Parathyroid adenoma (tissue), 2 donors: Measurements from ENCODE around the gene PDIA5.
A peak's percentile ranks its signal among the peaks of the same experiment; 100 is the strongest.

Experiments
- H2AFZ ChIP-seq: fragments of 300-600 bp; sonication (generic); one replicate; pipeline ENCODE4 v1.7.0; 2017; ENCODE audit warnings: antibody characterized with exemption, mild to moderate bottlenecking
- H3K27ac ChIP-seq: fragments of 300-600 bp; sonication (generic); one replicate; pipeline ENCODE4 v1.7.0; 2017
- H3K27me3 ChIP-seq: fragments of 300-600 bp; sonication (generic); one replicate; pipeline ENCODE4 v1.7.0; 2017; ENCODE audit warnings: low read length; ENCODE audit not compliant: control insufficient read depth, insufficient read depth
- H3K36me3 ChIP-seq: fragments of 300-600 bp; sonication (generic); one replicate; pipeline ENCODE4 v1.7.0; 2017; ENCODE audit warnings: low read length; ENCODE audit not compliant: control insufficient read depth, insufficient read depth
- H3K4me1 ChIP-seq: fragments of 300-600 bp; sonication (generic); one replicate; pipeline ENCODE4 v1.7.0; 2017; ENCODE audit warnings: control low read depth
- H3K4me2 ChIP-seq: fragments of 300-600 bp; sonication (generic); one replicate; pipeline ENCODE4 v1.7.0; 2017; ENCODE audit warnings: low read length
- H3K4me3 ChIP-seq: fragments of 300-600 bp; sonication (generic); one replicate; pipeline ENCODE4 v1.7.0; 2017; ENCODE audit warnings: low read depth, low read length
- H3K79me2 ChIP-seq: fragments of 300-600 bp; sonication (generic); one replicate; pipeline ENCODE4 v1.7.0; 2017; ENCODE audit warnings: control low read depth
- H3K9ac ChIP-seq: fragments of 300-600 bp; sonication (generic); one replicate; pipeline ENCODE4 v1.7.0; 2017; ENCODE audit warnings: mild to moderate bottlenecking
- H3K9me3 ChIP-seq: fragments of 300-600 bp; sonication (generic); one replicate; pipeline ENCODE4 v1.7.0; 2017; ENCODE audit warnings: low read length; ENCODE audit not compliant: control insufficient read depth
- TF ChIP-seq, protein P1 (sequence below): fragments of 300-600 bp; sonication (generic); IDR thresholded peaks from one replicate; pipeline ENCODE4 v1.7.0; 2017; ENCODE audit warnings: antibody characterized with exemption, mild to moderate bottlenecking
- donor health status: primary hyperparathyroidism.

Gene PDIA5

DNA sequence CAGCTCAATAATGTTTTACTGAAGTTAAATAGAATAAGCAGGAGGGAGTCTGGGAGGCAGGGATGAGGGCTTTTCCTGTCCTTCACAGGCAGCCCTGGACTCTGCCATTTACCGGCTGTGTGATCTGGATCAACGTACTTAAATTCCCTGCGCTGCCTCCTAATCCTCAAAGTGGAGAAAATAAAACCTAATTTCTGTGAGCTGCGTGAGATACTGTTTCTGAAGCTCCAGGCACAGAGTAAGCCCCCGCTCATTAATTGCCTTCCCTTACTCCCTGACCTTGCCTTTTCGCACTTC is 278 bp upstream of the PDIA5 start:
- no peak overlapping the region for H3K9ac ChIP-seq
- TF ChIP-seq, protein P1, sequence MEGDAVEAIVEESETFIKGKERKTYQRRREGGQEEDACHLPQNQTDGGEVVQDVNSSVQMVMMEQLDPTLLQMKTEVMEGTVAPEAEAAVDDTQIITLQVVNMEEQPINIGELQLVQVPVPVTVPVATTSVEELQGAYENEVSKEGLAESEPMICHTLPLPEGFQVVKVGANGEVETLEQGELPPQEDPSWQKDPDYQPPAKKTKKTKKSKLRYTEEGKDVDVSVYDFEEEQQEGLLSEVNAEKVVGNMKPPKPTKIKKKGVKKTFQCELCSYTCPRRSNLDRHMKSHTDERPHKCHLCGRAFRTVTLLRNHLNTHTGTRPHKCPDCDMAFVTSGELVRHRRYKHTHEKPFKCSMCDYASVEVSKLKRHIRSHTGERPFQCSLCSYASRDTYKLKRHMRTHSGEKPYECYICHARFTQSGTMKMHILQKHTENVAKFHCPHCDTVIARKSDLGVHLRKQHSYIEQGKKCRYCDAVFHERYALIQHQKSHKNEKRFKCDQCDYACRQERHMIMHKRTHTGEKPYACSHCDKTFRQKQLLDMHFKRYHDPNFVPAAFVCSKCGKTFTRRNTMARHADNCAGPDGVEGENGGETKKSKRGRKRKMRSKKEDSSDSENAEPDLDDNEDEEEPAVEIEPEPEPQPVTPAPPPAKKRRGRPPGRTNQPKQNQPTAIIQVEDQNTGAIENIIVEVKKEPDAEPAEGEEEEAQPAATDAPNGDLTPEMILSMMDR = no peak
- peaks cover 10% of the 10 kb centered on the region for H3K79me2 ChIP-seq
- peak overlapping the region; percentile 74 for H3K4me3 ChIP-seq
- peaks cover 1% of the 10 kb centered on the region for H3K4me1 ChIP-seq
- H2AFZ ChIP-seq = peak overlapping the region; percentile 92
- no peaks in the 10 kb centered on the region for H3K9me3 ChIP-seq
- H3K27me3 ChIP-seq = no peaks in the 10 kb centered on the region
- peak overlapping the region; percentile 65 for H3K4me2 ChIP-seq
- peak overlapping the region; percentile 52 for H3K27ac ChIP-seq
- H3K36me3 ChIP-seq = no peaks in the 10 kb centered on the region

DNA sequence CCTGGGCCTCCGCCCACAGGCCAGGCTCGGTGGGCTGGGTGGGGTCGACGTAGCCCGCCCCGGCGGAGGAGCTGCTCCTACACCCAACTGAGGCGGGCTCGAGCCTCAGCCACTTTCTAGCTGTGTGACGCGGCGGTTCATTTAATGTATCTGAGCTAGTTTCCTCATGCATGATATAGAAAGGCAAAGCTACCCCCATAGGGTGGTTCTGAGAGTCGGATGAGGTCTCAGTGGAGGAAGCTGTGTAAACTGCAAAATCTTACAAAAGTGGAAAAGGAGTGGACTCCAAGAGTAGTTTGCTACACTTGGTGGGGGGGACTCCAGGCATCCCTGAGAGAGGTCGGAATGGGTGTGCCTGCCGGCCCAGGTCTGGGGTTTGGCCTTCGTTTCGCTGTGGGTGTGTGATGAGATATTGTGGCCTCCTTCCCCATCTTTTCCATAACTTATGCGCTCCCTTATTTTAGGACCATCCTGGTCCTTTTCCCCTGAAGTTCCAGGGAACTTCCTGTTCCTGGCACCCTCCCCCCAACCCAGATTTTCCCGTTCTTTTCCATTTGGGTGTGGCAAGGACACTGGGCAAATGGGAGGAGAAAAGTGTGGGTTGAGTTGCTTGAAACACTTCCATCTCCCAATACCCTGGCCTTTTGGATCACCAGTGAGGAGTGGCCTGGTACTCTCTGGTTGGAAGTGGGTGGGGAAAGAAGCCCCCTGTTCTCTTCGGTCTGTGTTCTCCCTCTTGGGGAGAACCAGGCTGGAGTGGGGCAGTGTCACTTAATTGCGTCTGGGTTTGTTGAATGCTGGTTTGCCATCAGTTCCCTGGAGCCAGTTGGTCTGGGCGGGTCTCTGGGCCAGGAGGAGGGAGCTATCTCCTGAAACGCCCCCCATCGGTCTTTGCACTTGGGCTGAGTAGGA is 1.1 kb downstream of the PDIA5 start:
- H3K27ac ChIP-seq = no peak overlapping the region
- no peaks in the 10 kb centered on the region for H3K27me3 ChIP-seq
- peaks cover 7% of the 10 kb centered on the region for H3K4me1 ChIP-seq

DNA sequence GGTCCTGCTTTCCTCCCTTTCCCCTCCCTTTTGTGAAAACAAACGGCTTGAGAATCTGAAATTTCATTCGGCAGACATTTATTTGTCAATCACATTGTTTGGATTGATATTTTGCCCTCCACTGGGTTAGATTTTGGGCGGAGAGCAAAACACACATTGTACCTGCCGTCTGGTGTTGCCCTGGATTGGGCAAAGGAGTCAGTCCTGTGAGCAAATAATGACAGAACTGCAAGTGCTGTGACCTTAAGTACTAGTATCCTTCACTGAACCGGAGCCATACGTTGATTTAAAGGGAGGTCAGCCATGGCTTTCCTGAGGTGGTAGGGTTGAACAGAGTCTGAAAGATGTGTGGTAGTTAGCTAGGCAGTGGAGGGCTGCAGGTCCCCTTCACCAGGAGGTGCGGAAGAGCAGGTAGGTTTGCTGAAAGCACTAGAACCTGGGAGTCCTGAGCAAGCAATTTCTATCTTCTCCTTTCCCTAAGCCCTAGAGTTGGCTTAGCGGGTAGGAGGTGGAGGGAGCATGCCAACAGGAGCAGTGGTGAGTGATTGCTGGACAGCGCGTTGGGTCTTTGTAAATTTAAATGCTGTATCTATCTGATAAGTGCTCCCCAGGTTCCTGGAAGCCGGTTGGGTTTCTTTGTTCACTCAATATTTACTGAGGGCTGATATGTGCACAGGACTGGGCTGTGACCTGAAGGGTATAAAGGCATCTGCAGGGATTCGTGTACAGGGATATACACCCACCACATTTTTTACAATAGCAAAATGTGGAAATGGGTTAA is 2.0 kb downstream of the PDIA5 start:
- peak overlapping the region; percentile 75 for H3K4me2 ChIP-seq

More for the DNA sequence above, 1.1 kb downstream of the PDIA5 start:
- peaks cover 10% of the 10 kb centered on the region for H3K79me2 ChIP-seq
- peak overlapping the region; percentile 75 for H3K4me2 ChIP-seq
- peak overlapping the region; percentile 92 for H2AFZ ChIP-seq
- H3K9me3 ChIP-seq = no peaks in the 10 kb centered on the region
- H3K4me3 ChIP-seq = peak overlapping the region; percentile 74
- no peaks in the 10 kb centered on the region for H3K36me3 ChIP-seq
- TF ChIP-seq, protein P1 = no peak
- peak overlapping the region; percentile 41 for H3K9ac ChIP-seq

DNA sequence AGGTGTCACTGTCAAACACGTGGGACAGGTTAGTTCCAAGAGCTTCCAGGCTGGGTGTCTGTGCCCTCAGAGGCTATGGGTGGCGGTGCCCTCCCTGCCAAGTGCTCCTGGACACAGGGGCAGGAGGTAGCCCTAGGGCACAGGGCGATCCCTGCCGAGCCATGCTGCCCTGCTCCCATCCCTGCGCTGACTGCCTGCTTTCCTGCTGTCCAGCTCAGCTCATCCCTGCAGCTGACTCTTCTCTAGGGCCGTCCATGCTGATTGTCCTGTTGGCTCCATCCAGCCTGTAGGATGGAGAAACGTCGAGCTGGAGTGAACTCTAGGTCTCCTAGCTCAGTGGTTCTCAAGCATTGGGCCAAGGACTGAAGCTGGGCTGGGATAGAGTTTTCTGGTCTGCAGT is 3.7 kb downstream of the PDIA5 start:
- no peak overlapping the region for H3K27ac ChIP-seq
- no peaks in the 10 kb centered on the region for H3K36me3 ChIP-seq
- no peaks in the 10 kb centered on the region for H3K27me3 ChIP-seq
- TF ChIP-seq, protein P1 = no peak
- H3K9ac ChIP-seq = no peak overlapping the region
- H3K4me2 ChIP-seq = peak overlapping the region; percentile 11
- peaks cover 10% of the 10 kb centered on the region for H3K79me2 ChIP-seq
- H3K4me3 ChIP-seq = no peak overlapping the region
- H2AFZ ChIP-seq = no peak overlapping the region
- no peaks in the 10 kb centered on the region for H3K9me3 ChIP-seq
- peaks cover 7% of the 10 kb centered on the region for H3K4me1 ChIP-seq

More for the DNA sequence above, 2.0 kb downstream of the PDIA5 start:
- H3K9me3 ChIP-seq = no peaks in the 10 kb centered on the region
- no peak overlapping the region for H3K9ac ChIP-seq
- no peaks in the 10 kb centered on the region for H3K36me3 ChIP-seq
- TF ChIP-seq, protein P1 = no peak
- H3K4me3 ChIP-seq = peak overlapping the region; percentile 74
- no peak overlapping the region for H3K27ac ChIP-seq
- peaks cover 7% of the 10 kb centered on the region for H3K4me1 ChIP-seq
- H2AFZ ChIP-seq = no peak overlapping the region
- H3K27me3 ChIP-seq = no peaks in the 10 kb centered on the region
- peaks cover 10% of the 10 kb centered on the region for H3K79me2 ChIP-seq
